ENCODE data around the gene TJP3.
"Not testable (repeated sequence)": the region's sequence is repeated elsewhere in the genome, so short reads cannot be mapped to it uniquely, and the experiment has no call there.

TJP3 gene

DNA sequence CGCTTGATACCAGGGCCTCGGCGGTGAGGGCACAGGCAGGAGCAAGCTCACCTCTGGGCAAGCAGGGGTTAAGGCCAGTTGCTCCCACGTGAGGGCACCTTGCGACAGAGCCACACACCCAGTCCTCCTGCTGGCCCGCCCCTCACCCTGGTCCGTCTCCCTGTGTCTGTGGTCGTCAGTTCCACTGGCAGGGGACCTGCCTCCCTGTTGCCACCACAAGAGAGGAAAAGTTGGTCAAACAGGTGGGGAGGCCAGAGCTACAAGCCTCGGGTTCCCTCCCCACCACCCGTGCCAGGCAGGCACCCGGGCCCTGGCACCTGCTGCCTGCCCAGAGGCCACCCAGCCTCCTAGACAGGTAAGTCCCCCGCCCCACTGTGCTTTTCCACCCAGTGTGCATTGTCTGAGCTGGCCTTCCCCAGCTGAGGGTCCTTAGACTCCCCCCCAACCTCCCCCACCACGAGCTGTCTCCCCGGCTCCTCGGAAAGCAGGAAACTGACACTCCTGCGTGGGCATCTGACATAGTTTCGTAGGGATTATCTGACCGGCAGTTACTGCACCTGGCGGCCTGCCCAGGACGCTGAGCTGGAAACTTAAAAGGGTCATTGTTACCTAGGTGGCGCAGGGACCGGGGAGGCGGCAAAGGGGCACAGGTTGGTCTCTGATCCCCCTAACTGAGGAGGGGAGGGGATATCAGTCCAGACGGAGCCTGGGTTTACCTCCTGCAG is at the start of gene TJP3:
Gene TJP3 (plus strand): TSS at position 178 of the 725 bp plus-strand sequence. CDS start 20,049 bp downstream, outside the sequence.
- DNase-seq (ENCODE audit: low spot score): no peak

DNA sequence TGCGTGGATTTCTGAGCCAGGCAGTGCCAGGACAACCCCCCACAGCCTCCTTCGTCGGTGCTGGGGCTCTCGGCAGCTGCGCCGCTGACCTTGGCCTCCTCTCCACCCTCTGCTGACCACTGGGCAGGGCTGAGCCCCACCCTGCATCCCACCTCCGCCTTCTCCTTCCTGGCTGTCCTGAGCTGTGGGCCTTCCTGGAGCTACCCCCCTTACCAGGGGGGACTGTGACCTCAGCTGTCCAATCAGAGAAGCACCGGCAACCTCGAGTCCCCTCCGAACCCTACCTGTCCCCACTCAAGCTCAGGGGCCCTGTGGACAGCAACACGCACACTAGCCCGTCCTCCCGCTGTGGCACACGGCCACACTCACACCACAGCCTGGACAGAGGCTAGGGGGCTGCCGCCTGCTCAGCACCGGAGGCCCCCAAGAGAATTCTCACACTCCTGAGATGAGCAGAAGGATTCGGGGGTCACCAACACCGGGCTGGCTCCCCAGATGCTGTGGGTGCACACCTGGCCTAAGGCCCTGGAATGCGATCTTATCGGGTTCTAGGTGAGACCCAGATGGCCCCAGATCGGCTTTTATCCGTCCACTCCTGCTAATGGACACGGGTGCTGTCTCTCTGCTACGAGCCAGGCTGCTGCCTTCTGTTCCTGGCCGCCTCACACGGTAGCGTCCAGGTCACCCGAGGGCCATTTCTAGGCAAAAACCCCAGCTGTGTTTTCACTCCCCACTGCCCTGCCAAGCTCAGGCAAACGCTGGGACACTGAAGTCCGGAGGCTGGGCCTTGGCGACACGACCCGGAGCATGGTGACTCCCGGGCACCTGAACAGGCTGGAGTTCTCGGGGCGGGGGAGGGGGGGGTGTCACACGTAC is 49.1 kb upstream of the TJP3 start:
- no peak for DNase-seq (ENCODE audit: low spot score)

- DNase-seq (ENCODE audit: low spot score): no peak
These were observed 48.5 kb upstream of the TJP3 start for GRCh38 chr19:3659746-3660112.

DNA sequence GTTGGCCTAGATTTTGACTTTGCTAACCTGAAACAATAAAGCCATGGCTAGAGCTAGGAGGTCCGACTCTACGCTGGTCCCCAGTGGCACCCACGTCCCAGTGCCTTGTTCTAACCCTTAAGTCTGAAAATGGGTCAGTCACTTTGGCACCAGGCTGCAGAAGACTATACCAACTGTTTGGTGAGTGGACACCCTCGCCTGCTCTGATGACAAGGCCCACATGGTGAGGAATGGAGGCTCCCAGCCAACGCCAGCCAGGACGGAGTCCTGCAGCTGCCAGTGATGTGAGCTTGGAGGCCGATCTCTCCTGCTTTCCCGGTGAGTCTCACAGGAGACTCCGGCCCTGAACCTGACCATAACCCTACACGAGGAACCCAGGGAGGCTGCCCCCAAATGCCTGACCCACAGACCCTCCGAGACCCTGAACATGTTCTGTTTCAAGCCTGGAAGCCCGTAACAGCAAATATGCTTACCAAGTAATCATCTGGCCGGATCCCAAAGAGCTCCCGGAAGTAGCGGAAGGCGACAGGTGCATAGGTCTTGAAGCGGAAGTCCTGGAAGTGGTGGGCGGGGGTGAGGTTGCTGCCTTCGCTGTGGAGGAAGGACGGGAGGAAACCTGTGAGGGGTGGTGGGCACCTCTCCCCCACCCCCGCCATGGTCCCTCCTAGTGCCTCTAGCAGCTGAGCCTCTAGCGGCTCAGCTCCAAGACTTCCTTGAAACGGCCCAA is 47.5 kb upstream of the TJP3 start:
- DNase-seq (ENCODE audit: low spot score): no peak

GRCh38 chr19:3661284-3662238 is 46.6 kb upstream of the TJP3 start:
- DNase-seq (ENCODE audit: low spot score): no peak

DNA sequence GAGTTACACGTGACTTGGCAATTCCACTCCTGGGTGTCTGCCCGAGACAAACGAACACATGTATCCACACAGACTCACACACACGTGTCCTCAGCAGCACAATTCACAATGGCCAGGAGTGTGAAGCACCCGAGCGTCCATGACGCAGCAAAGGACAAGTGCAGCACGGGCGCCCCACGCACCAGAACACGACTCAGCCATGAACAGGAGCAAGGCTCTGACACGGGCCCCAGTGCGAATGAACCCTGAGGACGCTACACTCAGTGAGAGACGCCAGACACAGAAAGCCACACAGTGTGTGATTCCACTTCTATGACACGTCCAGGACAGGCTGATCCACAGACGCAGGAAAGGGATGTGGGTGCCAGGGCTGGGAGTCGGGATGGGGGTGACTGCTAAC is 44.3 kb upstream of the TJP3 start:
- no peak for DNase-seq (ENCODE audit: low spot score)

- DNase-seq (ENCODE audit: low spot score): no peak
These were observed 43.1 kb upstream of the TJP3 start for GRCh38 chr19:3664879-3665642.

DNA sequence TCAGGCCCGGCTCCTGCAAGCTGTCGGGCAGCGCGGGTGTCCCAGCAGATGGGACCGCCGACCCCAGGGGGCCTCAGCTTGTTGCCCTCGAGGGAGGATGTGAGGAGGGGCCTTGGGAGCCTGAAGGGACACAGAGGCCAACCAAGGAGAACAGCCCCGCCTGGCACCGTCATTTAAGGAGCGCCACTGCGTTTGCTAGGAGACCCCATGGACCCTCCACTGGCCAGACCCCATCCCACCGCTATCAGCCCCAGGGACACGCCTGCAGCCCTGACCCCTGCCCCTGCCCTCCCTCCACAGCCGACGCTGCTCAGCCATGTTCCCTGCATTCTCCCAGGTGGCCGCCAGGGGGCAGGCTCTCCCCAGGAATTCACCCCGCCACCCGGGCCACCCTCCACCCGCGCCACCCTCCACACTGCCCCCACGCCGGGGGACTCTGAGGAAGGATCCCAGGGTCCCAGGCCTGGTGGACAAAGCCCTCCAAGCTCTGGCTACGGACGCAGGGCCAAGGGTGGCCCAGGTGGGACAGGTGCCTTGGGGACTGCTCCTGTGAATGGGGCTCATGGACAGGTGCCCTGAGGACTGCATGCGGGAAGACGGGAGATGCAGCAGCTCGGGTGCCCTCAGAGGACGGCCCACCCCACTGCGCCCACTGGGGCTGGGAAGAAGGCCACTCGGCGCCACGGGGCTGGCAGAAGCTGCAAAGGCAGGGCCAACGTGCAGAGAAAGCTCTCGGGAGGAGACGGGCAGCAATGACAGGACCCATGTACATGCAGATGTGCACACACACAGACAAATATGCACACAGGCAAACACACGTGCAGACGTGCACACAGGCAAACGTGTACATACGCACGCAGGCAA is 42.3 kb upstream of the TJP3 start:
- peak; percentile 62 for DNase-seq (ENCODE audit: low spot score)

GRCh38 chr19:3666545-3666856 is 41.7 kb upstream of the TJP3 start:
- not testable (repeated sequence) for DNase-seq (ENCODE audit: low spot score)

DNA sequence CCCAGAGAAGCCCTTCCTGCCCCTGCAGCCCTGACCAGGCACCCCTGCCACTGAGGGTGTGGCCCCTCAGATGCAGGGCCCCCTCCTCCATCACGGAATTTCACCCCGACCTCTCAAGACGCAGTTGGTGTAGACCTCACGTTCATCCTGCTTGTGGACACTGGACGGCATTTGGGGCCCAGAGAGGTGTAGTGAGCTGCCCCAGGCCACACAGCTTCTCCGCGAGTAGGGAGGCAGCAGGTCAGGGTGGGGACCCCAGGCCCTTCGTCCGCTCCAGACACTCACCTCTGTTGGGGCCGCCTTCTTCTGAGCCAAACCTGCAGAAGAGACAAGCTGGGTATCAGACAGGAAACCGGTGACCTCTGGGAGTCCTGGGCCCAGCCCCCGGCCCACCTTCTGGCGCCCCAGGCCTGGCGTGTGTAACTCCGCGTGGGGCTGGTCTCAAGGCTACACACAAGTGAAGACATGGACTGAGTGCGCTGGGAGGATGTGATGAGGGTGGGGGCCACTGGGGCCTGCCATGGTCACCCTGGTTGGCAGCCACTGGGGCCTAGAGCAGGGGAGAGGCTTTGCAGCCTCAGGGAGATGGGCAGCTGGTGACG is 41.0 kb upstream of the TJP3 start:
- DNase-seq (ENCODE audit: low spot score): no peak

- no peak for DNase-seq (ENCODE audit: low spot score)
These were observed 40.4 kb upstream of the TJP3 start for GRCh38 chr19:3667766-3668165.

- no peak for DNase-seq (ENCODE audit: low spot score)
These were observed 39.7 kb upstream of the TJP3 start for GRCh38 chr19:3668331-3669081.

DNA sequence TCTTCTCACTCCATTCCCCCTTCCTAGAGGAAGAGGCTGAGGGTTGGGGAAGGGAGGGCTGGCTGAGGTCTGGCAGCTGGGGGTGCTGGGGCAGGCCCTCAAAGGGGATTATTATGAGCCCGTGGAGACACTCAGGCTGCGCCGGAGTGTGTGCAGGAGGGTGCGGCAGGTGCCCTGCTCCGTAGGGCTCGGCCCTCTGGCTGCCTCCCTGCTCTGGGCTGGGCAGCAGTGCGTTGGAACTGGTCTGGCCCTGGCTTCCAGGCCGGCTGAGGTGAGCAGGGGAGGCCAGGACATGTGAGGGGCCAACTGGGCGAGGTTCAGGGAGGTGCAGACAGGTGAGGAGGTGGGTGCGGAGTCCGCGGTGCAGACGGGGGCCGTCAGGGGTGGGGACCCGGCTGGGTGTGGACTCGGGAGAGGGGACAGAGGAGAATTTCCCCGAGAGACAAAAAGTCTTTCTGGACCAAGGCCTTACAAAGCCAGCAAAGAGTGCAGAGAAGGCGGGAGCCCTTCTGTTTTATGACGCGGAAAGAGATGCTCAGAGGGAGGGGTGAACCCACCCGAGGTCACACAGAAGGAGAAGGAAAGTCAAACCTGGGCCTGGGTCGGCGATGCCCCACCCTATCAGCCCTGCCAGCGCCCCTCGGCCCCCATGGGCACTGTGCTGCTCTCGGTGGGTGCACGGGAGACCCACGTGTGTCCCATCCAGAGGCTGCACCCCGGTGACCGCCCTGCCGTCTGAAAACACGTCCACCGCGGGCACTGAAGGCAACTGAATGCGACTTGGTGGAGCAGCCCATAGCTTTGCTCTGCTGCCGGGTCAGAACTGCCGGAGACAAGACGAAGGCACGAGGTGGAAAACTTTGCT is 38.9 kb upstream of the TJP3 start:
- DNase-seq (ENCODE audit: low spot score): no peak

DNA sequence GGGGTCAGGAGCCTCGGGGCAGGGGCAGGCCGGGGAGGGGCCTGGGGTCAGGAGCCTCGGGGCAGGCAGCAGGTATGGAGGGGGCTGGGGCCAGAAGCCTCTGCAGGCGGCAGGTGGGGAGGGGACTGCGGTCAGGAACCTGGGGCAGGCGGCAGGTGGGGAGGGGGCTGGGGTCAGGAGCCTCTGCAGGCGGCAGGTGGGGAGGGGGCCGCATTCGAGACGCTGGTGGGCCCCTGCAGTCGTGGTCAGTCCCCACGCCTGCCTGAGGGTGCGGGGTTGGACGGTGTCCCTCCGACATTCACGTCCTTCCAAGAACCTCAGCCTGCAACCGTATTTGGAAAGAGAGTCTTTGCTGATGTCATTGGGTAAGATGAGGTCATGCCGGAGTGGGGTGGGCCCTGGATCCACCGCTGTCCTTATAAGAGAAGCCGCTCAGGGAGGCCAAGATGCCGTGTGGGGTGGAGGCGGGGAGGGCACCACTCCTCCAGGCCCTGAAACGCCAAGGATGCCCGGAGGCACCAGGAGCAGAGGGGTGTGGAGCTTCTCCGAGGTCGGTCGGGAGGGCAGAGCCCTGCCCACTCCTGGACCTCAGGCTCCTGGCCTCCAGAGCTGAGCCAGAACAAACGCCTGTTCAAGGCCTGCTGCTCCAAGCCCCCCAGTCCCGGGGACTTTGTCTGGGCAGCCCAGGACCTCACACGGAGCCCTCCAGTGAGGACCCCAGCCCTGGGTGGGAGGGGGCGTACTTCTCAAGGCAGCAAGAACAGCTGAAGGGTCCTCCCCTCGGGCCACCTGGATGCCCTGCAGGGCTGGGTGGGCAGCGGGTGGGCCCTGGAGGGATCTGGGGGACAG is 38.0 kb upstream of the TJP3 start:
- DNase-seq (ENCODE audit: low spot score): no peak

DNA sequence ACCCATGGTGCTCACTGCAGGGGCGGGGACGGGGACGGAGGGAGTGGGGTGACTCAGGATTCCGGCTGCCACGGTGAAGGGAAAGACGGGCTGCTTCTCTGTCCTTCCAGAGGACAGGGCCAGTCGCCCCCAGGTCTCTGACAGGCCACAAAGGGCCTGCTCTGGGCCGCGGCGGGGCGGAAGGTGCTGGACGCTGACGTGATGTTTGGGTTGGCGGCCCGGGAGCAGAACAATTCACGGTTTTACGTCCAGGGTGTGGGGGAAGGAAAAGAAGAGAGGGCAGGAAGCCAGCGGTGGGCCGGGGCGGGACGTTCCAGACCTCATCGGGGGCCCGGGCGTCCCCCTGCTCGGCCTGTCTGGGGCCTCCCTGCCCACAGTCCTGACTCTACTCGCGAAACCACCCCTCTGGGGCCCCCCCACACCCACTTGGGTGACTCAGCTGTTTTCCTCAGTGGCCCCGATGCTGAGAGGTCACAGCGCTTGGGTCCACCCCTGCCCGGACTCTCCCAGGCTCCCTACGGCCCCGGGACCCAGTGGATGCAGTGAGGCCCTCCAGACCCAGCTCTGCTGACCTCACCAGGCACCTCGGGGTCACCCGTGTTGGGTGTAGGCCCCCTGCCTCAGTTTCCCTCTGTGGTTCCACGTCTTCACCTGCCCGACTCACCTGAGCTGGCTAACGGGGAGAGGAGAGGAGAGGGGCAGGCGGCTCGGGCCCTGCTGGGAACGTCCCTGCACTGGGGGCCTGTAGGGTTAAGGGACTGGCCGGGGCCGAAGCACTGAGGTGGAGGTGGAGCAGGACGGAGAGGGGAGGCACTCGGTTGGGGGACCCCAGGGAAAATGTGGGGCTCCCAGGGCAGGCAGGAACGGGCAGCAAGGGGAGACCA is 37.1 kb upstream of the TJP3 start:
- DNase-seq (ENCODE audit: low spot score): peak; percentile 16
